ENCODE measurements around the gene PDLIM4.

DNA sequence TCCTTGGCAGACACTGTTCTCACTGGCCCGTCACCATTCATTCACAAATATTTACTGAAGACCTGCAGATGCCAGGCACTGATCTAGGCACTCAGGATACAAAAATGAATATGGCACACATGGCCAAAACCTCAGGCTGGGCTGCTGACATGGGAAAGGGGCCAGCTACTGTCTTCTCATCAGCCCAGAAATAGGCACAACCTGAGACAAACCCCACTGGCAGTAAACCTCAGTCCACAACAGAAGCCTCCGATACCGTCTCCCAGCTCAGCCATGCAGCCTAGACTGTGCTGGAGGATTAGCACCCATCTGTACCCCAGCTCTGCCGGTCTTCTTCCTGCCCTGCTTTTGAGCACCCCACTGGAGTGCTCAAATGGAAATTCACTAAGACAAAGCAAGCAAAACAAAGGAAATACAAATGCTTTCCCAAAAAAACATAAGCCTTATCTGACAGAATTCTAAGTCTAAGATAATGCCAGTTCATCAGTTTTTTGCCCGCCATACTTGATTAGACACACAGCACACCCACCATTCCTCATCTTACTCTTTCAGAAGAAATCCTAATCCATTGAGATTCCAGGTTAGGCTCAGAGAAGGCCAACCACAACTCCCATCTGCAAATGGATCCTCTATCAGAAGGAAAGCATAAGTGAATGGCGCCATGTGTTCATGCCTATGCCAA, 38.1 kb upstream of the PDLIM4 start:
- TF ChIP-seq, protein P1, sequence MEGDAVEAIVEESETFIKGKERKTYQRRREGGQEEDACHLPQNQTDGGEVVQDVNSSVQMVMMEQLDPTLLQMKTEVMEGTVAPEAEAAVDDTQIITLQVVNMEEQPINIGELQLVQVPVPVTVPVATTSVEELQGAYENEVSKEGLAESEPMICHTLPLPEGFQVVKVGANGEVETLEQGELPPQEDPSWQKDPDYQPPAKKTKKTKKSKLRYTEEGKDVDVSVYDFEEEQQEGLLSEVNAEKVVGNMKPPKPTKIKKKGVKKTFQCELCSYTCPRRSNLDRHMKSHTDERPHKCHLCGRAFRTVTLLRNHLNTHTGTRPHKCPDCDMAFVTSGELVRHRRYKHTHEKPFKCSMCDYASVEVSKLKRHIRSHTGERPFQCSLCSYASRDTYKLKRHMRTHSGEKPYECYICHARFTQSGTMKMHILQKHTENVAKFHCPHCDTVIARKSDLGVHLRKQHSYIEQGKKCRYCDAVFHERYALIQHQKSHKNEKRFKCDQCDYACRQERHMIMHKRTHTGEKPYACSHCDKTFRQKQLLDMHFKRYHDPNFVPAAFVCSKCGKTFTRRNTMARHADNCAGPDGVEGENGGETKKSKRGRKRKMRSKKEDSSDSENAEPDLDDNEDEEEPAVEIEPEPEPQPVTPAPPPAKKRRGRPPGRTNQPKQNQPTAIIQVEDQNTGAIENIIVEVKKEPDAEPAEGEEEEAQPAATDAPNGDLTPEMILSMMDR (IDR thresholded peaks at IDR 0.05; ENCODE audit: insufficient read depth, low read length) = no peak
- TF ChIP-seq, protein P2, sequence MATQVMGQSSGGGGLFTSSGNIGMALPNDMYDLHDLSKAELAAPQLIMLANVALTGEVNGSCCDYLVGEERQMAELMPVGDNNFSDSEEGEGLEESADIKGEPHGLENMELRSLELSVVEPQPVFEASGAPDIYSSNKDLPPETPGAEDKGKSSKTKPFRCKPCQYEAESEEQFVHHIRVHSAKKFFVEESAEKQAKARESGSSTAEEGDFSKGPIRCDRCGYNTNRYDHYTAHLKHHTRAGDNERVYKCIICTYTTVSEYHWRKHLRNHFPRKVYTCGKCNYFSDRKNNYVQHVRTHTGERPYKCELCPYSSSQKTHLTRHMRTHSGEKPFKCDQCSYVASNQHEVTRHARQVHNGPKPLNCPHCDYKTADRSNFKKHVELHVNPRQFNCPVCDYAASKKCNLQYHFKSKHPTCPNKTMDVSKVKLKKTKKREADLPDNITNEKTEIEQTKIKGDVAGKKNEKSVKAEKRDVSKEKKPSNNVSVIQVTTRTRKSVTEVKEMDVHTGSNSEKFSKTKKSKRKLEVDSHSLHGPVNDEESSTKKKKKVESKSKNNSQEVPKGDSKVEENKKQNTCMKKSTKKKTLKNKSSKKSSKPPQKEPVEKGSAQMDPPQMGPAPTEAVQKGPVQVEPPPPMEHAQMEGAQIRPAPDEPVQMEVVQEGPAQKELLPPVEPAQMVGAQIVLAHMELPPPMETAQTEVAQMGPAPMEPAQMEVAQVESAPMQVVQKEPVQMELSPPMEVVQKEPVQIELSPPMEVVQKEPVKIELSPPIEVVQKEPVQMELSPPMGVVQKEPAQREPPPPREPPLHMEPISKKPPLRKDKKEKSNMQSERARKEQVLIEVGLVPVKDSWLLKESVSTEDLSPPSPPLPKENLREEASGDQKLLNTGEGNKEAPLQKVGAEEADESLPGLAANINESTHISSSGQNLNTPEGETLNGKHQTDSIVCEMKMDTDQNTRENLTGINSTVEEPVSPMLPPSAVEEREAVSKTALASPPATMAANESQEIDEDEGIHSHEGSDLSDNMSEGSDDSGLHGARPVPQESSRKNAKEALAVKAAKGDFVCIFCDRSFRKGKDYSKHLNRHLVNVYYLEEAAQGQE (IDR thresholded peaks at IDR 0.05; ENCODE audit: insufficient replicate concordance, low read depth) = no peak
- TF ChIP-seq POLR2AphosphoS5 (IDR thresholded peaks at IDR 0.05; ENCODE audit: low read depth) = no peak
